ENCODE results near the gene EPHX1.
"Not testable (repeated sequence)": the region's sequence is repeated elsewhere in the genome, so short reads cannot be mapped to it uniquely, and the experiment has no call there.

The EPHX1 gene

GRCh38 chr1:225814381-225814780 lies 4.5 kb downstream of the EPHX1 start:
- TF ChIP-seq CTCF (conservative IDR thresholded peaks at IDR 0.05; ENCODE audit: control insufficient read depth, insufficient read depth, low read depth, low read length), result no peak
- no peak overlapping the region for H3K4me3 ChIP-seq (ENCODE audit: control insufficient read depth, low read depth, low read length)
- DNase-seq (ENCODE audit: low read depth), result no peak

- not testable (repeated sequence) for DNase-seq (ENCODE audit: low read depth); H3K4me3 ChIP-seq (ENCODE audit: control insufficient read depth, low read depth, low read length)
Measured at GRCh38 chr1:225815090-225815489, 5.2 kb downstream of the EPHX1 start.

- H3K4me3 ChIP-seq (ENCODE audit: control insufficient read depth, low read depth, low read length), result no peak overlapping the region
- DNase-seq (ENCODE audit: low read depth), result no peak
- no peak for TF ChIP-seq CTCF (conservative IDR thresholded peaks at IDR 0.05; ENCODE audit: control insufficient read depth, insufficient read depth, low read depth, low read length)
Measured at GRCh38 chr1:225815526-225816178, 5.7 kb downstream of the EPHX1 start.

GRCh38 chr1:225816643-225817538 lies 7.0 kb downstream of the EPHX1 start:
- no peak overlapping the region for H3K4me3 ChIP-seq (ENCODE audit: control insufficient read depth, low read depth, low read length)
- TF ChIP-seq CTCF (conservative IDR thresholded peaks at IDR 0.05; ENCODE audit: control insufficient read depth, insufficient read depth, low read depth, low read length), result no peak
- peak; percentile 47 for DNase-seq (ENCODE audit: low read depth)

- peak; percentile 93 for DNase-seq (ENCODE audit: low read depth)
- TF ChIP-seq CTCF (conservative IDR thresholded peaks at IDR 0.05; ENCODE audit: control insufficient read depth, insufficient read depth, low read depth, low read length), result no peak
- H3K4me3 ChIP-seq (ENCODE audit: control insufficient read depth, low read depth, low read length), result no peak overlapping the region
Measured at GRCh38 chr1:225817611-225818061, 7.7 kb downstream of the EPHX1 start.

GRCh38 chr1:225818229-225818628 lies 8.3 kb downstream of the EPHX1 start:
- no peak for DNase-seq (ENCODE audit: low read depth)
- no peak for TF ChIP-seq CTCF (conservative IDR thresholded peaks at IDR 0.05; ENCODE audit: control insufficient read depth, insufficient read depth, low read depth, low read length)
- H3K4me3 ChIP-seq (ENCODE audit: control insufficient read depth, low read depth, low read length), result no peak overlapping the region

All from fibroblast of mammary gland (primary cell).